Spleen (tissue), 11 donors: ENCODE results near the gene EIF2A. TPM values are rescaled to one million over a fixed set of nuclear protein-coding genes. Genes with fewer than 3 reads are reported as not detected.

Source experiments
- DNase-seq: peaks from one replicate; pipeline ENCODE4 v3.0.0-alpha.2; 2020
- H3K27ac ChIP-seq, 8 donors: fragments of 200-600 bp; sonication (generic) in 7 of 8; 1 replicate in 4 of 8; 2 replicates in 4 of 8; pipeline versions ENCODE4 v1.5.0 to v1.8.0; 2016 to 2021; ENCODE audit warnings: inconsistent platforms in 4 of 8, mild to moderate bottlenecking in 4 of 8, moderate library complexity in 1 of 8
- H3K27me3 ChIP-seq, 7 donors: fragments of 200-600 bp; sonication (generic) in 6 of 7; replicated peaks in 1 of 7; 1 replicate in 4 of 7; 2 replicates in 3 of 7; pipeline versions ENCODE4 v1.5.0 to v1.8.0; 2016 to 2021; ENCODE audit warnings: inconsistent platforms in 3 of 7, mild to moderate bottlenecking in 1 of 7
- H3K36me3 ChIP-seq, 6 donors: fragments of 200-600 bp; sonication (generic) in 5 of 6; 1 replicate in 4 of 6; 2 replicates in 2 of 6; pipeline versions ENCODE4 v1.5.0 to v1.8.0; 2016 to 2021; ENCODE audit warnings: inconsistent platforms in 2 of 6
- H3K4me1 ChIP-seq, 6 donors: fragments of 200-600 bp; sonication (generic) in 5 of 6; 1 replicate in 3 of 6; 2 replicates in 3 of 6; pipeline versions ENCODE4 v1.5.0 to v1.8.0; 2016 to 2021; ENCODE audit warnings: inconsistent platforms in 3 of 6
- H3K4me3 ChIP-seq, 8 donors: fragments of 200-600 bp; sonication (generic) in 7 of 8; 1 replicate in 4 of 8; 2 replicates in 4 of 8; pipeline versions ENCODE4 v1.5.0 to v1.8.0; 2016 to 2021; ENCODE audit warnings: inconsistent platforms in 4 of 8, mild to moderate bottlenecking in 4 of 8, moderate library complexity in 2 of 8
- H3K9me3 ChIP-seq, 8 donors: fragments of 200-600 bp; sonication (generic) in 7 of 8; 1 replicate in 4 of 8; 2 replicates in 4 of 8; pipeline versions ENCODE4 v1.5.0 to v1.8.0; 2016 to 2021; ENCODE audit warnings: inconsistent platforms in 4 of 8
- POLR2A ChIP-seq, 3 donors: fragments of 450-650 bp; IDR thresholded peaks; one replicate each; pipeline ENCODE4 v1.5.1; 2017; ENCODE audit warnings: antibody characterized with exemption in 3 of 3, mild to moderate bottlenecking in 1 of 3
- POLR2AphosphoS5 ChIP-seq, 3 donors: sonication (generic); formaldehyde crosslinking; IDR thresholded peaks; one replicate each; pipeline ENCODE4 v1.5.1; 2017; ENCODE audit warnings: antibody characterized with exemption in 3 of 3
- WGBS, 5 donors: extraction: QIAGEN DNeasy Blood & Tissue Kit in 3 of 5; methylation state at CpG; one replicate each; pipeline versions ENCODE4 v1.1.5 to v1.1.7; 2013 to 2018; 5-methylcytosine and 5-hydroxymethylcytosine counted together
- intact Hi-C: fragments of 100-400 bp; cut with DNase I; formaldehyde crosslinking; loops from one replicate; pipeline ENCODE4 v1.15.0; 2023; ENCODE audit warnings: low total_unique reads
- polyA plus RNA-seq, 3 donors: library from polyadenylated mRNA; stranded (reverse); fragments of 200-250 nt; gene quantifications; one replicate each; pipeline ENCODE4 v1.2.1, GENCODE V29; 2013
- total RNA-seq, 7 donors: library from RNA; depleted of rRNA in 3 of 7; stranded (reverse); fragments of >200 nt in 3 of 7; fragmentation: NEBNext Ultra II Directional in 4 of 7; extraction: Animal tissue kit (Norgen Biotek cat#: 25700) in 4 of 7; gene quantifications; one replicate each; pipeline versions ENCODE4 v1.1.0 to v1.2.1, GENCODE V29; 2016 to 2021
- TF ChIP-seq, protein P1 (sequence below), 11 experiments: fragments of 200-600 bp in 7 of 11; fragments of 450-650 bp in 4 of 11; sonication (generic) in 4 of 11; IDR thresholded peaks in 8 of 11; conservative IDR thresholded peaks in 3 of 11; 1 replicate in 7 of 11; 2 replicates in 4 of 11; pipeline versions ENCODE4 v1.4.0 to v1.8.0; 2016 to 2021; ENCODE audit warnings: antibody characterized with exemption in 11 of 11, inconsistent platforms in 4 of 11, mild to moderate bottlenecking in 1 of 11
- donor health status: healthy with polysubstance abuse.
- donor health status: DM: no; HTN: no; CAD: no; lungs with moderate emphysema.
- donor health status: DM: no; HTN: no; CAD: no.
- donor health status: Bipolar disorder and iron deficiency.
- donor health status: healthy.
- donor health status: DM: no; HTN: no; CAD: no.
- donor health status: DM: yes; HTN: yes; CAD: no.

Gene EIF2A
- total and polyA plus RNA-seq, 10 donors: 53.7 to 149 (median 78.4) TPM

DNA sequence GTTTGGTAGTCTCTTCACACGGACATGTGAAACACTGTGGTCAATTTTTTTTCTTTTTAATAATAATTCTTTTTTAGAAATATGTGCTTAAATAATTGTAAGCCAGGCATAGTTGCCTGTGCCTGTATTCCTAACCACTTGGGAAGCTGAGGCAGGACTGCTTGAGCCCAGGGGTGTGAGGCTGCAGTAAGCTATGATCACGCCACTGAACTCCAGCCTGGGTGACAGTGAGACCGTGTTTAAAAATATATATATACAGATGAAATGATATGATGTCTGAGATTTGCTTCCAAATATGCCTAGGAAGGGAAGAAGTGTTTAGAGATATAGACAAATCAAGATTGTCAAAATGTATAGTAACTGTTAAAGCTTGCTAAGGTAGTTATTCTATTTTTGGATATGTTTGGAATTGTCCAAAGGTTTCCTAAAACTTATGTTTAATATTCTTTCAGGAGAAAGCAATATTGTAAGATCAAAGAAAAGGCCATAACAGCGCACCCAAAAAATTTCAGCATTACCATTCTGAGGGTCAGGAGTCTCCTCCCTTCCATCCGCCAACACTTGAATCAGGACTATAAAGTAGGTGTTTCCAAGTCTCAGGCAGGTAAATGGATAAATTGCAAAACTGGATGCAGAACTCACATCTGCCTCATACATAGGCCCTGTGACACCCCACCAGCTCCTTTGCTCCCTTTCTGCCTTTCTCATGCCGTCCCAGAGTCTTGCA lies 56.0 kb downstream of the EIF2A start:
- Histone ChIP-seq H3K4me3 (peak overlapping the region; percentile 44 to 80 (median 64)), H3K4me1 (peaks cover 16 to 80% (median 55%) of the 10 kb centered on the region in 6 donors), H3K36me3 (peaks cover 0 to 10% (median 0%) of the 10 kb centered on the region in 6 donors), H3K27ac (peak overlapping the region; percentile 93 to 100 (median 98)), H3K9me3 (no peaks in the 10 kb centered on the region), H3K27me3 (no peaks in the 10 kb centered on the region)
- TF ChIP-seq POLR2A (IDR thresholded peaks at IDR 0.05) (no peak), POLR2AphosphoS5 (IDR thresholded peaks at IDR 0.05) (no peak)
- 31 to 41% (median 38%) methylated on average over 6 of the region's 6 CpGs for WGBS, 5 donors
- no peak for DNase-seq
- intact Hi-C loops: no loop called here

DNA sequence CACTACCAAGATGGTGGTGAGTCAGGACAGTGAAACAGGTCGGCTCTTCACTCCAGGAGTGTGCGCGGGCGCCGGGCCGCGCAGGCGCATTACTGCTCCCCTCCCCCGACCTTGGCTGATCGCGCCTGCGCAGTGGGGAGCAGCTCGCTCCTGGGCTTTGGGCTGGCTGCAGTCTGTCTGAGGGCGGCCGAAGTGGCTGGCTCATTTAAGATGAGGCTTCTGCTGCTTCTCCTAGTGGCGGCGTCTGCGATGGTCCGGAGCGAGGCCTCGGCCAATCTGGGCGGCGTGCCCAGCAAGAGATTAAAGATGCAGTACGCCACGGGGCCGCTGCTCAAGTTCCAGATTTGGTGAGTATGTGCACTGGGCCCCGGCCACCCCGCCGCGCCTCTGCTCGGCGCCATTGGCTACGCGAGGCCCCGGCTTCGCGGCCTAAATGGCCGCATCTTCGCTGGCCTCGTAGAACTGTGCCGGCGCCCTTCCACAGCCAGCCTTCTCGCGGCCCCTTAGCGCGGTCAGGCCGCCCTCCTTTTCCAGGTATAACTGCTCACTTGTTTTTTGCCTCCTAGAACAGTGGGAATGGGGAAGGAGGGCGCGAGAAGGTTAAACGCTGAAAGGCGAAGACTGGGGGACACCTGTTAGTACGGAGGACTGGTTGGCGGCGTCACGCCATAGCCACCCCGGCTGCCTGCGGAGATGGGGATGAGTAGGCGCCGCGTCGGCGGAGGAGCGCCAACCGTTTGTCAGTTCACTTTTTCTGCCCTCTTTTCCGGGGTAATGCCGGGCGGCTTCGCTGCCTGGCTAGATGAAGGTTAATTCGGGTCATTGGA lies 56.8 kb downstream of the EIF2A start, which contains the start of gene SELENOT:
Gene SELENOT, plus strand, starts transcription at position 169 of the 827 bp plus-strand sequence. Its CDS starts 42 bp downstream, at position 211.
- H3K27me3 ChIP-seq: no peaks in the 10 kb centered on the region
- peaks cover 18 to 86% (median 63%) of the 10 kb centered on the region in 6 donors for H3K4me1 ChIP-seq
- TF ChIP-seq POLR2A (IDR thresholded peaks at IDR 0.05): peak; percentile 13 to 96 (median 77)
- TF ChIP-seq, protein P1, sequence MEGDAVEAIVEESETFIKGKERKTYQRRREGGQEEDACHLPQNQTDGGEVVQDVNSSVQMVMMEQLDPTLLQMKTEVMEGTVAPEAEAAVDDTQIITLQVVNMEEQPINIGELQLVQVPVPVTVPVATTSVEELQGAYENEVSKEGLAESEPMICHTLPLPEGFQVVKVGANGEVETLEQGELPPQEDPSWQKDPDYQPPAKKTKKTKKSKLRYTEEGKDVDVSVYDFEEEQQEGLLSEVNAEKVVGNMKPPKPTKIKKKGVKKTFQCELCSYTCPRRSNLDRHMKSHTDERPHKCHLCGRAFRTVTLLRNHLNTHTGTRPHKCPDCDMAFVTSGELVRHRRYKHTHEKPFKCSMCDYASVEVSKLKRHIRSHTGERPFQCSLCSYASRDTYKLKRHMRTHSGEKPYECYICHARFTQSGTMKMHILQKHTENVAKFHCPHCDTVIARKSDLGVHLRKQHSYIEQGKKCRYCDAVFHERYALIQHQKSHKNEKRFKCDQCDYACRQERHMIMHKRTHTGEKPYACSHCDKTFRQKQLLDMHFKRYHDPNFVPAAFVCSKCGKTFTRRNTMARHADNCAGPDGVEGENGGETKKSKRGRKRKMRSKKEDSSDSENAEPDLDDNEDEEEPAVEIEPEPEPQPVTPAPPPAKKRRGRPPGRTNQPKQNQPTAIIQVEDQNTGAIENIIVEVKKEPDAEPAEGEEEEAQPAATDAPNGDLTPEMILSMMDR (IDR thresholded peaks at IDR 0.05 in 8 of 11, conservative IDR thresholded peaks at IDR 0.05 in 3 of 11): peak in 8 of 11 experiments; percentile 11 to 56 (median 34)
- TF ChIP-seq POLR2AphosphoS5 (IDR thresholded peaks at IDR 0.05): peak; percentile 98 to 99 (median 99)
- intact Hi-C loops: no loop called here
- WGBS, 5 donors: 0 to 1% (median 0%) methylated on average over 43 to 69 of the region's 69 CpGs
- no peaks in the 10 kb centered on the region for H3K9me3 ChIP-seq
- H3K36me3 ChIP-seq: peaks cover 0 to 12% (median 0%) of the 10 kb centered on the region in 6 donors
- DNase-seq: peak; percentile 98
- peak within 1 kb of the TSS; percentile 93 to 100 (median 98) for H3K27ac ChIP-seq
- H3K4me3 ChIP-seq: peak within 1 kb of the TSS; percentile 44 to 80 (median 64)

DNA sequence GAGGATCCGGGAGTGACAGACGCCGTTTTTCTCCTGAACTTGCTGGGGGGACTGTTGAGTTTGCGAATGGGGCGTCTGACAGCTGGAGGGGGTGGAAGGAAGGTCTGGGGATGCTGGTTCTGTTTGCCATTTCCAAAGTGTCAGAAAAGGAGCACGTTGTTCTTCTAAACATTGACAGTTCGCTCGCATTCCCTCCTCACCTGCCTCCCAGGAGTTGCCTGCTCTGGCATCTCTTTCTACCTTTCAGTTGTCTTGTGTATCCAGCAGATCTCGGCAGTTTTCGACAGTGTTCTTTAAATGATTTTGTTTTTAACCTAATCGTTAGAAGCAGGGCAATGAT lies 57.4 kb downstream of the EIF2A start:
- TF ChIP-seq POLR2AphosphoS5 (IDR thresholded peaks at IDR 0.05): no peak
- TF ChIP-seq, protein P1 (IDR thresholded peaks at IDR 0.05 in 8 of 11, conservative IDR thresholded peaks at IDR 0.05 in 3 of 11): no peak
- no peaks in the 10 kb centered on the region for H3K9me3 ChIP-seq
- H3K4me1 ChIP-seq: peaks cover 18 to 86% (median 66%) of the 10 kb centered on the region in 6 donors
- peak overlapping the region; percentile 93 to 100 (median 98) for H3K27ac ChIP-seq
- peak overlapping the region; percentile 44 to 80 (median 64) for H3K4me3 ChIP-seq
- H3K36me3 ChIP-seq: peaks cover 0 to 12% (median 0%) of the 10 kb centered on the region in 6 donors
- 0 to 1% (median 1%) methylated on average over 11 of the region's 11 CpGs for WGBS, 5 donors
- intact Hi-C loops: no loop called here
- no peaks in the 10 kb centered on the region for H3K27me3 ChIP-seq
- DNase-seq: no peak

DNA sequence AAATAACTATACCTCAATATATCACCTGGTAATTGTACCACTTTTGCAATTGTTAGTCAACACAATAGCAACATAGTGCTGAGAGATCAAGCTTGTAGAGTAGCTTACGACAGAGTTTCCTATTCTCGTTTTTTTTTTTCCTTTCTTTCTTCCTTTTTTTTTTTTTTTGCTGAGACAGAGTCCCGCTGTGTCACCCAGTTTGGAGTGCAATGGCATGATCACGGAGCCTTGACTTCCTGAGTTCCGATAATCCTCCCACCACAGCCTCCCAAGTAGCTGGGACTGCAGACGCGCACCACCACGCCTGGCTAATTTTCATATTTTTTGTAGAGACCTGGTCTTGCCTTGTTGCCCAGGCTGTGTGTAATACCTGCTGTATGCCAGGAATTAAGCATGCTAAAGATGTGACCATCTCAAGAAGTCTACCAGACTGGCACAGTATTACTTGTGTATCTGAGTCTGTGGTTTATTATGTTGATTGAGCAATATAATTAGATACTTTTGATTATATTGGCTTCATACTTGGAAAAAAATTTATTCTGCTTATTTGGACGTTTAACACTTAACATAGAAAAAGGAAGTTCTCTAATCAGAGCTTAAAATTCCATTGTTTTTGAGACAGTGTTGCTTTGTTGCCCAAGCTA lies 59.5 kb downstream of the EIF2A start:
- intact Hi-C loops: no loop called here
- no peaks in the 10 kb centered on the region for H3K9me3 ChIP-seq
- H3K36me3 ChIP-seq: peaks cover 0 to 12% (median 0%) of the 10 kb centered on the region in 6 donors
- 22 to 48% (median 27%) methylated on average over 9 of the region's 9 CpGs for WGBS, 5 donors
- H3K27me3 ChIP-seq: no peaks in the 10 kb centered on the region
- TF ChIP-seq POLR2A (IDR thresholded peaks at IDR 0.05) (no peak), POLR2AphosphoS5 (IDR thresholded peaks at IDR 0.05) (no peak)
- TF ChIP-seq, protein P1 (IDR thresholded peaks at IDR 0.05 in 8 of 11, conservative IDR thresholded peaks at IDR 0.05 in 3 of 11): no peak
- peak; percentile 67 for DNase-seq
- peak overlapping the region in 3 of 8 donors; percentile 6 to 80 (median 70) for H3K4me3 ChIP-seq
- peaks cover 32 to 89% (median 77%) of the 10 kb centered on the region in 6 donors for H3K4me1 ChIP-seq
- H3K27ac ChIP-seq: peak overlapping the region; percentile 11 to 99 (median 88)
